ENCODE measurements around the gene FHDC1.

GRCh38 chr4:152920768-152921167 is 15.4 kb upstream of the FHDC1 start:
- TF ChIP-seq CTCF (IDR thresholded peaks at IDR 0.05) (no peak), STAT6 (CRISPR knock-in tag; conservative IDR thresholded peaks at IDR 0.05; ENCODE audit: low read depth) (no peak), ZNF219 (CRISPR knock-in tag; IDR thresholded peaks at IDR 0.05; ENCODE audit: borderline replicate concordance) (no peak), AFF4 (CRISPR knock-in tag; IDR thresholded peaks at IDR 0.05; ENCODE audit: borderline replicate concordance) (no peak), TEAD4 (CRISPR knock-in tag; IDR thresholded peaks at IDR 0.05) (no peak), ATF6 (CRISPR knock-in tag; IDR thresholded peaks at IDR 0.05) (no peak), USF2 (CRISPR knock-in tag; IDR thresholded peaks at IDR 0.05) (no peak), E2F1 (CRISPR knock-in tag; IDR thresholded peaks at IDR 0.05) (no peak)

Measured in WTC11 (cell line).